GM12874 (cell line): ENCODE results near the gene FAM120A.

Experiments used
- TF ChIP-seq, protein P1 (sequence below): IDR thresholded peaks from 2 replicates; pipeline ENCODE4 v1.5.1; 2011; ENCODE audit warnings: low read depth, mild to moderate bottlenecking, control low read depth, low read length, moderate library complexity; ENCODE audit not compliant: insufficient read depth

Gene FAM120A

DNA sequence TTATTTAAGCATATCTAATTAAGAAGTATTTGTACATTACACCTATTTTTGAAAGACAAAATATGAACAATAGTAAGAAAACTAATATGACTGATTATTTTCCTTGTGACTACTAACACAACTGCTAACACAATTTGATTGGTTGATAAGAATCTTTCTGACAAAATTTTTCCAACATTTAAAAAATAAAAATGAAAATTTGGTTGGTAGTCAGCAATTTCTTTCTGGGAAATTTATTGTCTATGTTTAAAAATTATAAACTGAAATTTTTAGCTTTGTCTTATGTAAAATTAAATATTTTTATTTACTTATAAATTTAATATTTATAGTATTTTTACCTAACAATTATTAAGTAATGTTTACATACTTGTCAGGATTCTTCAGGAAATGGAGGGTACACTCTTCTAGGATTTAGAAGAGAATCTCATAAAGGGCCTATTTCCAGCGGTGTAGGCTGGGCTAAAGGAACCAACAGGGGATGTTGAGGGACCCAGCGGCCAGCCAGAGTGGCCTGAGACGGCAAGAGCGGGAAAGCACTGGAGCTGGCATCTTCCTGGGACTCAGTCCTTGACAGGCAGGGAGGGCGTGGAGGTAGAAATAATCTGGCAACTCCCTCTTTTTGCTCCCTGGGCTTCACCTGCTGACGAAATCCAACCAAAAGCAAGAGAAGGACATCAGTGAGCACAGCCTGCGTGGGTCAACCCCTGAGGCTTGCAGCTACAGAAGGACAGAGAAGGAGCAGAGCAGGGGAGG lies 14.7 kb upstream of the FAM120A start:
- TF ChIP-seq, protein P1, sequence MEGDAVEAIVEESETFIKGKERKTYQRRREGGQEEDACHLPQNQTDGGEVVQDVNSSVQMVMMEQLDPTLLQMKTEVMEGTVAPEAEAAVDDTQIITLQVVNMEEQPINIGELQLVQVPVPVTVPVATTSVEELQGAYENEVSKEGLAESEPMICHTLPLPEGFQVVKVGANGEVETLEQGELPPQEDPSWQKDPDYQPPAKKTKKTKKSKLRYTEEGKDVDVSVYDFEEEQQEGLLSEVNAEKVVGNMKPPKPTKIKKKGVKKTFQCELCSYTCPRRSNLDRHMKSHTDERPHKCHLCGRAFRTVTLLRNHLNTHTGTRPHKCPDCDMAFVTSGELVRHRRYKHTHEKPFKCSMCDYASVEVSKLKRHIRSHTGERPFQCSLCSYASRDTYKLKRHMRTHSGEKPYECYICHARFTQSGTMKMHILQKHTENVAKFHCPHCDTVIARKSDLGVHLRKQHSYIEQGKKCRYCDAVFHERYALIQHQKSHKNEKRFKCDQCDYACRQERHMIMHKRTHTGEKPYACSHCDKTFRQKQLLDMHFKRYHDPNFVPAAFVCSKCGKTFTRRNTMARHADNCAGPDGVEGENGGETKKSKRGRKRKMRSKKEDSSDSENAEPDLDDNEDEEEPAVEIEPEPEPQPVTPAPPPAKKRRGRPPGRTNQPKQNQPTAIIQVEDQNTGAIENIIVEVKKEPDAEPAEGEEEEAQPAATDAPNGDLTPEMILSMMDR: no peak

DNA sequence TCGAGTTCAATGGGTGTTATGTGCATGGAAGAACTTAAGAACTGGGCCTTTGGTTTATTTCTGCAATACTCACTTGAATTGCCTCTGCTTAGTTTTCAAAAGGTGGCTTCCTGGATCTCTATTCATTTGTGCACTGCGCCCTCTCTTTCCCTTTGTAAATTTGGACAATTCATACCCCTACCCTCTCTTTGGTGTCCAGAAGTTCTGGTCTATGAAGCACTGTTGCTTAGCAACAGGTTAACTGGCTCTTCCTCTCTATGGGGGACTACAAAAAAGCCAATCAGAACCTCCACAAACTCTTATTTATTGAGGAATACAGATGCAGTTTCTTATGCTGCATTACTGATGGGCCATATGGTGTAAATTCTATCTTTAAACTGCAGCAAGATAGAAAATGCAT lies 13.5 kb upstream of the FAM120A start:
- TF ChIP-seq, protein P1: no peak

DNA sequence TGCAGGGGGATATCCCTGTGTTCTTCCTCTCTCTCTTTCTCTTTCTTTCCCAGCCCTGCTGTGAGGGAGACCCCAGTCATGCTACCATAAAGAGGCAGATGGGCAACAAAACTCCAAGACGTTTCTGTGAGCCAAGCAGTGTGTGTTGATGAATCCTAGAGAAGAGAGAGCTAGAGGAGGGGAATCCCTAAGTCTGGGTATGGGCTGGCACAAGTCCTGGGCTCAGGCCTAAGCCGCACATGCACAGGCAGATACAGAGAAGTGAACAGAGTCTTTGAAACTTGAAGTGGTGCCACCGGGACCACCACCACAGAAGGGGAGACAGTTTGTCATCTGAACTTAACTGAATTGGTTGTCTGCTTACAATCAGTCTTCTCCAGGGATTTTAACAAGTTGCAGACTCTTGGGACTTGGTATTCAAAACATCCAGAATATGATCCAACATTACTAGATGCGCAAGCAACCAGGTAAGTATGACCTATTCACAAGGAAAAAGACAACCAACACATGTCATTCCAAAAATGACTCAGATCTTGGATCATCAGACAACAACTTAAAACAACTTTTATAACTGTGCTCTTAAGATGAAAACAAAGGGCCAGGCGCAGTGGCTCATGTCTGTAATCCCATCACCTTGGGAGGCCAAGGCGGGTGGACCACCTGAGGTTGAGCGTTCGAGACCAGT lies 10.4 kb upstream of the FAM120A start:
- TF ChIP-seq, protein P1: no peak

DNA sequence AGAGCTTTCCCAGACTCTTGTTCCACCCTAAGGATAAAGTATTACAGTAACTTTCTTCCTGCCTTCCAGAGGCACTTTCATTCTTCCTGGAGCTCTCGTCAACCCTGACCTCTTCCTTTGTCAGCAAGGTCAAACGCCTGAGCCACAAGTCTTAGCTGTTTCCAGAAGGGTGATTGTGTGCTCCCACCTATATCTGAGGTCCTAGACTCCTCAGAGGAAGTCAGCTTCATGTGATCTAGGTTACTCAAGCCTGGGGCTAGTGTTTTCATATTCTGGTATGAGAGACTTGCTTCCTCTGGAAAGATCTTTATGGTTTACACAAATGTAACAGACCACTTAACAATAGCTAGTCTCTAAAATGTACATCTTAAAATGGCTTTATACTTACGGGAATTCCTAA lies 5.4 kb upstream of the FAM120A start:
- TF ChIP-seq, protein P1: no peak

DNA sequence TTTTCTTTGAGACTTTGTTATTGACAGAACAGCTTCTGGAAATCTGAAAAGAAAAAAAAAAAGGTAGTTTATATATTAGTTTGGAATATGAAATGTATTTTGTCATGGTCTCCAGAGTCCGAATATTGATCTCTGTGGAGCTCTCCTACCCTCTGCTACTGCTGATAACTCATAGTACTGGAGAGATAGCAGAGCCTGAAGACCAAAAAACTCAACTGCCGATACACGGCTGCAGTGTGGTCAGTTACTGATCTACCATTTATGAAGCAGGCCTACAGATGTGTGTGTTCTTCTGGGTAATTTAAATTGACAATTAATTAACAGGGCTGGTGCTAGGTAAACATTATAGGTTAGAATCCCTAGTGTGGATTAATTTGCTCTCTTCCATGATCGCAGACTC lies 3.8 kb upstream of the FAM120A start:
- TF ChIP-seq, protein P1: no peak

DNA sequence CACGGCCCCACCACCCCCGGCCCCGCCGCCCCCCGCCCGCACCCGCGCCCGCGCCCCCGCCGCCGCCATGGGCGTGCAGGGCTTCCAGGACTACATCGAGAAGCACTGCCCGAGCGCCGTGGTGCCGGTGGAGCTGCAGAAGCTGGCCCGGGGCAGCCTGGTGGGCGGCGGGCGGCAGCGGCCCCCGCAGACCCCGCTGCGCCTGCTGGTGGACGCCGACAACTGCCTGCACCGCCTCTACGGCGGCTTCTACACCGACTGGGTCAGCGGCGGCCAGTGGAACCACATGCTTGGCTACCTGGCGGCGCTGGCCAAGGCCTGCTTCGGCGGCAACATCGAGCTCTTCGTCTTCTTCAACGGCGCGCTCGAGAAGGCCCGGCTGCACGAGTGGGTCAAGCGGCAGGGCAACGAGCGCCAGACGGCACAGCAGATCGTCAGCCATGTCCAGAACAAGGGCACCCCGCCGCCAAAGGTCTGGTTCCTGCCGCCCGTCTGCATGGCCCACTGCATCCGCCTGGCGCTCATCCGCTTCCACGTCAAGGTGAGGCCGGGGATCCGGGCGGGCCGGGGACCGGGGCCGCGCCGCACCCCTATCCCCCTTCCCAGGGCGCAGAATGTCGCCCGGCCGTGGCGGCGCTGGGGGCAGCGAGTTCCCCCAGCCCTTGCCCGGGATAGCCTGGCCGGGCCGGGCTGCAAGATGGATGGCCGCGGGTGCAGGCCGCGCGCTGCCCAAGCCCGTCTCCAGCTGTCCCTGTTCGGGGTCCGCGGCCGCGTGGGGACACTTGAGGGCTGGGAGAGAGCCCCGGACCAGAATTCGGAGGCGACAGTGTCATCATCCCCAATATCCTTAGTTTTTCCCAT lies 594 bp downstream of the FAM120A start:
- TF ChIP-seq, protein P1: no peak

DNA sequence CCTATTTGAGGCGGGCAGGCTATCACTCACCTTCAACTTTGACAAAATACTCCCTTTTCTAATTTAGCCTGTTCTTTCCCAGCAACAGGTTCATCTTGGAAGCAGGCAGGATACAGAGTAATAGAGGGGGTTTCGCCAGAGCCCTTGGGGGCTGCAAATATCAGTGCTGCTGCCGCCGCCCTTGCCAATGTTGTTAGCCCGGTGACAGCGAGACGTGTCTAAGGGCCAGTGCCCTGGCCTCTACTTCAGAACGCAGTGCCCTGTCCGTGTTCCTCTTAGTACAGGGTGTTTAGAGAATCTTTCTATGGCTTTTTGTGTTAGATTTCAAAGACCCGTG lies 1.2 kb downstream of the FAM120A start:
- TF ChIP-seq, protein P1: no peak
